Measurements from ENCODE around the gene PWWP2A.

DNA sequence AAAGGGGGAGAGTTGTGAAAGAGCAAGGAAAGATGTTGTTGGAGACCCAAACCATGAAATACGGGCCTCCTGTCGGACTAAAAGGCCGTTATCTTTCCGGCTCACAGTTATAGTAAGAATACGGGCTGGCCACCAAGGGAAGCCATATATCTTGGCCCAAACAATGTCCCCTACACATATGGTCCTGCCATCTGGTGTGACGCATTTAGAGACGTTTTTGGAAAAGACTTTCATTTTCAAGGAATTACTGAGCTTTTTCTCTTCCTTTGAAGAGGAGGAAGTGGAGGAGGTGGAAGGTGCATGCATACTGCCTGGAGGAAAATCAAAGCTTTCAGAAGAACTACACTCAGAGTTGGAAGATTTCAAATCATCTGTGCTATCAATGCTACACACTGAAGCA, 26.7 kb downstream of the PWWP2A start:
- TF ChIP-seq EP300 (IDR thresholded peaks at IDR 0.05; ENCODE audit: borderline replicate concordance in 1 of 2, low read depth in 1 of 2, low read length in 1 of 2) (no peak), TCF12 (IDR thresholded peaks at IDR 0.05) (no peak), SIN3A (IDR thresholded peaks at IDR 0.05; ENCODE audit: borderline replicate concordance, low read depth, low read length) (no peak), JUND (IDR thresholded peaks at IDR 0.05) (no peak), RCOR1 (IDR thresholded peaks at IDR 0.05; ENCODE audit: low read length) (no peak), POLR2AphosphoS5 (IDR thresholded peaks at IDR 0.05; ENCODE audit: low read depth, low read length) (no peak), RFX5 (IDR thresholded peaks at IDR 0.05; ENCODE audit: low read length) (no peak), MAX (IDR thresholded peaks at IDR 0.05; ENCODE audit: low read depth) (no peak), MXI1 (IDR thresholded peaks at IDR 0.05; ENCODE audit: low read depth, low read length) (no peak), TAF1 (IDR thresholded peaks at IDR 0.05; ENCODE audit: borderline replicate concordance, low read depth, low read length) (no peak)
- TF ChIP-seq, protein P1, sequence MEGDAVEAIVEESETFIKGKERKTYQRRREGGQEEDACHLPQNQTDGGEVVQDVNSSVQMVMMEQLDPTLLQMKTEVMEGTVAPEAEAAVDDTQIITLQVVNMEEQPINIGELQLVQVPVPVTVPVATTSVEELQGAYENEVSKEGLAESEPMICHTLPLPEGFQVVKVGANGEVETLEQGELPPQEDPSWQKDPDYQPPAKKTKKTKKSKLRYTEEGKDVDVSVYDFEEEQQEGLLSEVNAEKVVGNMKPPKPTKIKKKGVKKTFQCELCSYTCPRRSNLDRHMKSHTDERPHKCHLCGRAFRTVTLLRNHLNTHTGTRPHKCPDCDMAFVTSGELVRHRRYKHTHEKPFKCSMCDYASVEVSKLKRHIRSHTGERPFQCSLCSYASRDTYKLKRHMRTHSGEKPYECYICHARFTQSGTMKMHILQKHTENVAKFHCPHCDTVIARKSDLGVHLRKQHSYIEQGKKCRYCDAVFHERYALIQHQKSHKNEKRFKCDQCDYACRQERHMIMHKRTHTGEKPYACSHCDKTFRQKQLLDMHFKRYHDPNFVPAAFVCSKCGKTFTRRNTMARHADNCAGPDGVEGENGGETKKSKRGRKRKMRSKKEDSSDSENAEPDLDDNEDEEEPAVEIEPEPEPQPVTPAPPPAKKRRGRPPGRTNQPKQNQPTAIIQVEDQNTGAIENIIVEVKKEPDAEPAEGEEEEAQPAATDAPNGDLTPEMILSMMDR (IDR thresholded peaks at IDR 0.05), result no peak
